Ovary (tissue), 3 donors: ENCODE results near the gene TMEM259.

ENCODE experiments used
- POLR2A ChIP-seq: fragments of 450-650 bp; IDR thresholded peaks from one replicate; pipeline ENCODE4 v1.6.1; 2017; ENCODE audit warnings: antibody characterized with exemption, mild to moderate bottlenecking, moderate library complexity
- TF ChIP-seq, protein P1 (sequence below), 3 donors: fragments of 450-650 bp in 2 of 3; fragments of 200-600 bp in 1 of 3; IDR thresholded peaks; one replicate each; pipeline versions ENCODE4 v1.5.1 to v1.8.0; 2016 to 2022; ENCODE audit warnings: antibody characterized with exemption in 3 of 3, mild to moderate bottlenecking in 1 of 3
- donor health status: DM: no; HTN: no; CAD: no.

GRCh38 chr19:964116-964520, 56.8 kb downstream of the TMEM259 start:
- no peak for TF ChIP-seq POLR2A
- TF ChIP-seq, protein P1, sequence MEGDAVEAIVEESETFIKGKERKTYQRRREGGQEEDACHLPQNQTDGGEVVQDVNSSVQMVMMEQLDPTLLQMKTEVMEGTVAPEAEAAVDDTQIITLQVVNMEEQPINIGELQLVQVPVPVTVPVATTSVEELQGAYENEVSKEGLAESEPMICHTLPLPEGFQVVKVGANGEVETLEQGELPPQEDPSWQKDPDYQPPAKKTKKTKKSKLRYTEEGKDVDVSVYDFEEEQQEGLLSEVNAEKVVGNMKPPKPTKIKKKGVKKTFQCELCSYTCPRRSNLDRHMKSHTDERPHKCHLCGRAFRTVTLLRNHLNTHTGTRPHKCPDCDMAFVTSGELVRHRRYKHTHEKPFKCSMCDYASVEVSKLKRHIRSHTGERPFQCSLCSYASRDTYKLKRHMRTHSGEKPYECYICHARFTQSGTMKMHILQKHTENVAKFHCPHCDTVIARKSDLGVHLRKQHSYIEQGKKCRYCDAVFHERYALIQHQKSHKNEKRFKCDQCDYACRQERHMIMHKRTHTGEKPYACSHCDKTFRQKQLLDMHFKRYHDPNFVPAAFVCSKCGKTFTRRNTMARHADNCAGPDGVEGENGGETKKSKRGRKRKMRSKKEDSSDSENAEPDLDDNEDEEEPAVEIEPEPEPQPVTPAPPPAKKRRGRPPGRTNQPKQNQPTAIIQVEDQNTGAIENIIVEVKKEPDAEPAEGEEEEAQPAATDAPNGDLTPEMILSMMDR (IDR thresholded peaks at IDR 0.05): no peak
